HCT116 (cell line): ENCODE results near the gene EMX1. TPM values are rescaled to one million over a fixed set of nuclear protein-coding genes. Genes with fewer than 3 reads are reported as not detected.

Experiments used
- ATAC-seq: fragments of 200-7000 bp; cut with Tn5 transposase; 2 replicates; pipeline ENCODE4 v1.9.1; 2020; ENCODE audit warnings: mild to moderate bottlenecking, moderate library complexity
- BruUV-seq: library from RNA; stranded (reverse); fragments of 400-500 nt; replicated peaks from 2 replicates; lab custom pipeline; 2021; lab: Mats Ljungman, UMichigan
- CTCF ChIA-PET: fragments of 300-600 bp; sonication (Branson Sonifier 250); formaldehyde crosslinking; loops from one replicate; lab custom pipeline; 2021; ENCODE audit warnings: antibody characterized with exemption; lab: Charles Lee
- POLR2A ChIA-PET: fragments of 300-600, 350-600 bp; sonication (Branson Sonifier 250); formaldehyde crosslinking; loops from one replicate; lab custom pipeline; 2021; ENCODE audit warnings: antibody characterized with exemption; lab: Charles Lee
- RAD21 ChIA-PET, 2 experiments: fragments of 300-600 bp; sonication (Branson Sonifier 250); formaldehyde crosslinking; loops; one replicate each; lab custom pipeline; 2023; ENCODE audit warnings: low total read pairs in 2 of 2; ENCODE audit not compliant: uncharacterized antibody in 2 of 2, unreplicated experiment in 2 of 2, low non-redundant PET in 1 of 2; lab: Charles Lee
- DNase-seq: peaks from one replicate; pipeline ENCODE4 v3.0.0-alpha.2; 2010; ENCODE audit warnings: low read depth, low spot score
- H2AFZ ChIP-seq: fragments of 200-600 bp; shearing (Covaris generic), sonication (generic); 2 replicates; pipeline ENCODE4 v1.6.1; 2017; ENCODE audit warnings: low read depth, mixed run types, mixed read lengths, antibody characterized with exemption, low read length; ENCODE audit not compliant: poor library complexity, severe bottlenecking
- H3K27ac ChIP-seq: 2 replicates; pipeline ENCODE4 v1.5.1; 2012; ENCODE audit warnings: low read depth, low read length
- H3K27me3 ChIP-seq: fragments of 200-600 bp; sonication (generic); 2 replicates; pipeline ENCODE4 v1.6.1; 2016; ENCODE audit warnings: mixed run types, low read length, mixed read lengths; ENCODE audit not compliant: insufficient read depth
- H3K36me3 ChIP-seq, 2 experiments: fragments of 200-500 bp in 1 of 2; fragments of 200-600 bp in 1 of 2; sonication (Bioruptor generic) in 1 of 2; sonication (generic) in 1 of 2; 2 replicates each; pipeline versions ENCODE4 v1.5.1 to v1.6.1; 2014 to 2016; ENCODE audit warnings: low read length in 2 of 2, inconsistent platforms in 1 of 2, mixed read lengths in 1 of 2, mixed run types in 1 of 2; ENCODE audit not compliant: insufficient read depth in 2 of 2, control insufficient read depth in 1 of 2
- H3K4me1 ChIP-seq, 2 experiments: fragments of 200-600 bp in 1 of 2; sonication (generic) in 1 of 2; 2 replicates each; pipeline versions ENCODE4 v1.5.1 to v1.6.1; 2012 to 2017; ENCODE audit warnings: low read length in 2 of 2, inconsistent platforms in 1 of 2, mild to moderate bottlenecking in 1 of 2, mixed read lengths in 1 of 2, mixed run types in 1 of 2, moderate library complexity in 1 of 2; ENCODE audit not compliant: insufficient read depth in 2 of 2, control insufficient read depth in 1 of 2
- H3K4me2 ChIP-seq: fragments of 200-600 bp; sonication (generic); 2 replicates; pipeline ENCODE4 v1.6.1; 2017; ENCODE audit warnings: mixed run types, low read length, mixed read lengths
- H3K4me3 ChIP-seq, 2 experiments: fragments of 200-600 bp in 1 of 2; sonication (generic) in 1 of 2; replicated peaks in 1 of 2; 2 replicates each; pipeline ENCODE4 v1.5.1; 2011 to 2016; ENCODE audit warnings: low read length in 2 of 2, control low read depth in 1 of 2, low read depth in 1 of 2, mild to moderate bottlenecking in 1 of 2, mixed read lengths in 1 of 2, mixed run types in 1 of 2
- H3K79me2 ChIP-seq: fragments of 200-600 bp; sonication (generic); 2 replicates; pipeline ENCODE4 v1.6.1; 2017; ENCODE audit warnings: mild to moderate bottlenecking, mixed run types, low read length, moderate library complexity, mixed read lengths; ENCODE audit not compliant: insufficient read depth
- H3K9ac ChIP-seq: fragments of 200-600 bp; sonication (generic); 2 replicates; pipeline ENCODE4 v1.6.1; 2016; ENCODE audit warnings: low read length, mixed read lengths
- H3K9me2 ChIP-seq: fragments of 200-600 bp; sonication (generic), shearing (Covaris generic); 2 replicates; pipeline ENCODE4 v1.6.1; 2017; ENCODE audit warnings: mixed run types, mild to moderate bottlenecking, moderate library complexity; ENCODE audit not compliant: insufficient read depth
- H3K9me3 ChIP-seq, 2 experiments: fragments of 200-500 bp in 1 of 2; fragments of 200-600 bp in 1 of 2; sonication (Bioruptor generic) in 1 of 2; sonication (generic) in 1 of 2; 2 replicates each; pipeline ENCODE4 v1.6.1; 2014 to 2017; ENCODE audit warnings: low read length in 2 of 2, mixed read lengths in 2 of 2, inconsistent platforms in 1 of 2, low read depth in 1 of 2, mild to moderate bottlenecking in 1 of 2, mixed run types in 1 of 2, moderate library complexity in 1 of 2; ENCODE audit not compliant: control insufficient read depth in 1 of 2, insufficient read depth in 1 of 2
- H4K20me1 ChIP-seq: fragments of 200-600 bp; sonication (generic), shearing (Covaris generic); 2 replicates; pipeline ENCODE4 v1.6.1; 2017; ENCODE audit warnings: mixed run types, mild to moderate bottlenecking, moderate library complexity; ENCODE audit not compliant: insufficient read depth
- CBX3 ChIP-seq: IDR thresholded peaks from 2 replicates; pipeline ENCODE4 v1.6.1; 2012; ENCODE audit warnings: low read depth
- EGR1 ChIP-seq: IDR thresholded peaks from 2 replicates; pipeline ENCODE4 v1.6.1; 2012; ENCODE audit warnings: low read depth
- ELF1 ChIP-seq: IDR thresholded peaks from 2 replicates; pipeline ENCODE4 v1.6.1; 2012; ENCODE audit warnings: low read depth, borderline replicate concordance
- POLR2A ChIP-seq: IDR thresholded peaks from 2 replicates; pipeline ENCODE4 v1.7.0; 2011; ENCODE audit warnings: borderline replicate concordance; ENCODE audit not compliant: insufficient read depth, insufficient read length; ENCODE audit errors: extremely low read depth
- POLR2AphosphoS5 ChIP-seq: IDR thresholded peaks from 2 replicates; pipeline ENCODE4 v1.6.1; 2011; ENCODE audit warnings: mild to moderate bottlenecking, low read depth, low read length, moderate library complexity
- YY1 ChIP-seq: IDR thresholded peaks from 2 replicates; pipeline ENCODE4 v1.6.1; 2011; ENCODE audit warnings: low read length, low read depth, moderate library complexity, mild to moderate bottlenecking; ENCODE audit not compliant: insufficient replicate concordance; ENCODE audit errors: extremely low read depth
- ZNF274 ChIP-seq: fragments of 200-500 bp; sonication (Bioruptor generic); IDR thresholded peaks from 2 replicates; pipeline ENCODE4 v1.6.1; 2014; ENCODE audit warnings: mild to moderate bottlenecking, low read depth, low read length, inconsistent platforms
- intact Hi-C: fragments of 100-400 bp; cut with micrococcal nuclease; formaldehyde crosslinking; loops from 2 replicates; pipeline ENCODE4 v1.10.0; 2022
- total RNA-seq: library from RNA; stranded (reverse); gene quantifications from one replicate; pipeline ENCODE4 v1.2.1, GENCODE V29; 2021; ENCODE audit not compliant: unreplicated experiment
- TF ChIP-seq, protein P1 (sequence below): IDR thresholded peaks from 2 replicates; pipeline ENCODE4 v1.6.1; 2012

Gene EMX1
- total RNA-seq, 1 experiment from 2014 or later: 3.1 TPM

- ATAC-seq (no peak), DNase-seq (no peak)
- Histone ChIP-seq H3K4me2 (no peak overlapping the region), H3K9me2 (no peaks in the 10 kb centered on the region), H3K4me3 (no peak overlapping the region), H3K36me3 (no peaks in the 10 kb centered on the region), H3K79me2 (no peaks in the 10 kb centered on the region), H3K9ac (no peak overlapping the region), H3K27ac (no peak overlapping the region), H4K20me1 (no peaks in the 10 kb centered on the region), H3K9me3 (no peaks in the 10 kb centered on the region), H3K27me3 (no peaks in the 10 kb centered on the region), H3K4me1 (no peaks in the 10 kb centered on the region), H2AFZ (no peak overlapping the region)
- no TSS peak for BruUV-seq
- POLR2A ChIA-PET: no interaction called here
- RAD21 ChIA-PET: no interaction called here
- intact Hi-C loops: no loop called here
- CTCF ChIA-PET: no interaction called here
- TF ChIP-seq POLR2A: no peak
- no peak for TF ChIP-seq EGR1
- no peak for TF ChIP-seq ZNF274
Measured at GRCh38 chr2:72964146-72964525, 46.8 kb downstream of the EMX1 start.

- Histone ChIP-seq H3K4me2 (no peak overlapping the region), H3K9me2 (no peaks in the 10 kb centered on the region), H3K36me3 (no peaks in the 10 kb centered on the region), H3K4me3 (no peak overlapping the region), H3K27ac (no peak overlapping the region), H3K79me2 (no peaks in the 10 kb centered on the region), H3K9ac (no peak overlapping the region), H3K9me3 (no peaks in the 10 kb centered on the region), H3K27me3 (no peaks in the 10 kb centered on the region), H2AFZ (no peak overlapping the region)
- DNase-seq: no peak
- POLR2A ChIA-PET: no interaction called here
- CTCF ChIA-PET: no interaction called here
- RAD21 ChIA-PET: no interaction called here
- intact Hi-C loops: no loop called here
- no TSS peak for BruUV-seq
- TF ChIP-seq POLR2AphosphoS5 (no peak), EGR1 (no peak), CBX3 (no peak), YY1 (no peak), ELF1 (no peak)
- TF ChIP-seq, protein P1, sequence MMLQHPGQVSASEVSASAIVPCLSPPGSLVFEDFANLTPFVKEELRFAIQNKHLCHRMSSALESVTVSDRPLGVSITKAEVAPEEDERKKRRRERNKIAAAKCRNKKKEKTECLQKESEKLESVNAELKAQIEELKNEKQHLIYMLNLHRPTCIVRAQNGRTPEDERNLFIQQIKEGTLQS: no peak
- TF ChIP-seq, all 23 proteins: peak for 0
- no peak for ATAC-seq
- H3K4me1 ChIP-seq: no peaks in the 10 kb centered on the region
- no peaks in the 10 kb centered on the region for H4K20me1 ChIP-seq
Measured at GRCh38 chr2:72965016-72965415, 47.7 kb downstream of the EMX1 start.
